Naive thymus-derived CD4-positive, alpha-beta T cell (primary cell): Measurements from ENCODE around the gene BPIFB1. TPM values are rescaled to one million over a fixed set of nuclear protein-coding genes. Genes with fewer than 3 reads are reported as not detected.

Experiments used
- ATAC-seq: fragments of 150-1000 bp; cut with Tn5 transposase; 2 replicates; pipeline ENCODE4 v1.10.0; 2021; ENCODE audit warnings: mild to moderate bottlenecking, moderate library complexity
- CTCF ChIA-PET: fragments of 350-600 bp; sonication (Branson Sonifier 250); formaldehyde crosslinking; loops from one replicate; lab custom pipeline; 2021; ENCODE audit warnings: antibody characterized with exemption; lab: Charles Lee
- POLR2A ChIA-PET: fragments of 350-600 bp; sonication (Branson Sonifier 250); formaldehyde crosslinking; loops from one replicate; lab custom pipeline; 2021; ENCODE audit warnings: antibody characterized with exemption, inconsistent platforms; lab: Charles Lee
- DNase-seq, 9 donors: peaks; one replicate each; pipeline versions ENCODE4 v3.0.0 to v3.0.0-alpha.2; 2020 to 2022; ENCODE audit warnings: mixed read lengths in 1 of 9
- H3K27ac ChIP-seq: one replicate; pipeline ENCODE4 v1.7.0; 2013; ENCODE audit warnings: mild to moderate bottlenecking, low read depth, low read length, moderate library complexity
- H3K27me3 ChIP-seq, 2 donors: one replicate each; pipeline ENCODE4 v1.7.0; 2013; ENCODE audit warnings: low read length in 2 of 2, mild to moderate bottlenecking in 2 of 2, moderate library complexity in 2 of 2; ENCODE audit not compliant: control insufficient read depth in 2 of 2, insufficient read depth in 2 of 2
- H3K36me3 ChIP-seq, 3 experiments: 1 replicate in 2 of 3; 2 replicates in 1 of 3; pipeline ENCODE4 v1.7.0; 2013; ENCODE audit warnings: low read length in 3 of 3, mild to moderate bottlenecking in 3 of 3, moderate library complexity in 1 of 3; ENCODE audit not compliant: insufficient read depth in 3 of 3, control insufficient read depth in 2 of 3
- H3K4me1 ChIP-seq, 2 donors: one replicate each; pipeline ENCODE4 v1.7.0; 2013; ENCODE audit warnings: low read length in 2 of 2, mild to moderate bottlenecking in 2 of 2, moderate library complexity in 1 of 2; ENCODE audit not compliant: control insufficient read depth in 2 of 2, insufficient read depth in 2 of 2
- H3K4me3 ChIP-seq: 2 replicates; pipeline ENCODE4 v1.7.0; 2013; ENCODE audit warnings: mild to moderate bottlenecking, low read length
- H3K9me3 ChIP-seq, 3 experiments: 1 replicate in 2 of 3; 2 replicates in 1 of 3; pipeline ENCODE4 v1.7.0; 2013; ENCODE audit warnings: low read length in 3 of 3; ENCODE audit not compliant: control insufficient read depth in 2 of 3
- H3K27ac Mint-ChIP-seq, 9 donors: one replicate each; pipeline ENCODE4 v1.8.0; 2020 to 2022; ENCODE audit warnings: mixed read lengths in 9 of 9, mild to moderate bottlenecking in 8 of 9, moderate library complexity in 5 of 9, inconsistent platforms in 2 of 9
- H3K27me3 Mint-ChIP-seq, 5 donors: one replicate each; pipeline ENCODE4 v1.8.0; 2021 to 2022; ENCODE audit warnings: mixed read lengths in 5 of 5, mild to moderate bottlenecking in 1 of 5
- H3K36me3 Mint-ChIP-seq, 5 donors: one replicate each; pipeline ENCODE4 v1.8.0; 2020 to 2022; ENCODE audit warnings: mixed read lengths in 5 of 5, mild to moderate bottlenecking in 3 of 5, inconsistent platforms in 1 of 5
- H3K4me1 Mint-ChIP-seq, 7 donors: one replicate each; pipeline ENCODE4 v1.8.0; 2020 to 2022; ENCODE audit warnings: mixed read lengths in 7 of 7, mild to moderate bottlenecking in 3 of 7, inconsistent platforms in 1 of 7
- H3K4me3 Mint-ChIP-seq, 10 donors: one replicate each; pipeline ENCODE4 v1.8.0; 2020 to 2022; ENCODE audit warnings: mild to moderate bottlenecking in 10 of 10, mixed read lengths in 10 of 10, moderate library complexity in 6 of 10, inconsistent platforms in 2 of 10
- H3K9me3 Mint-ChIP-seq, 11 donors: one replicate each; pipeline ENCODE4 v1.8.0; 2020 to 2022; ENCODE audit warnings: mixed read lengths in 11 of 11, mild to moderate bottlenecking in 4 of 11, inconsistent platforms in 1 of 11, moderate library complexity in 1 of 11
- intact Hi-C, 2 donors: fragments of 100-400 bp; cut with micrococcal nuclease; formaldehyde crosslinking; loops; one replicate each; pipeline ENCODE4 v1.15.1; 2023
- polyA plus RNA-seq, 2 donors: library from polyadenylated mRNA; unstranded; fragments of 300-500 nt; fragmentation: Illumina TruSeq; gene quantifications; one replicate each; pipeline ENCODE4 v1.2.3, GENCODE V29; 2021
- total RNA-seq, 6 experiments: library from RNA in 5 of 6; stranded (reverse) in 5 of 6; gene quantifications; 1 replicate in 5 of 6; 2 replicates in 1 of 6; pipeline ENCODE4 v1.2.3 and lab custom pipeline; 2021 to 2026

BPIFB1 gene
- total and polyA plus RNA-seq, 7 experiments from 2014 or later = not detected

DNA sequence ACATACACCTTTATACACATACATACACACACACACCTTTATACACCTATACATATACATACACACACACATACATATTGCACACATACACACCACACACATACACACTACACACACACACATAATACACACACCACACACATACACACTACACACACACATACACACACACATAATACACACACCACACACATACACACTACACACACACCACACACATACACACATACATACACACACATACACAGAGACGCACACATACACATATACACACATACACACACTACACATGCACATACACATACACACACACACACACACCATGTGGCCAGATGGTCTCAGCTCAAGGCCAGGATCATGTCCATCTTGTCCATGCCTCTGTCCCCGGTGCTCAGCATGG is 25.7 kb downstream of the BPIFB1 start:
- H3K9me3 ChIP-seq = no peaks in the 10 kb centered on the region
- H3K4me3 Mint-ChIP-seq = no peak overlapping the region
- H3K36me3 ChIP-seq = no peaks in the 10 kb centered on the region
- DNase-seq (no peak), ATAC-seq (no peak)
- H3K27ac Mint-ChIP-seq = no peak overlapping the region
- no peaks in the 10 kb centered on the region for H3K27me3 ChIP-seq
- no peaks in the 10 kb centered on the region for H3K4me1 Mint-ChIP-seq
- H3K36me3 Mint-ChIP-seq = no peaks in the 10 kb centered on the region
- H3K27me3 Mint-ChIP-seq = peaks cover 0 to 7% (median 0%) of the 10 kb centered on the region in 5 donors
- intact Hi-C loops = no loop called here
- H3K4me3 ChIP-seq = no peak overlapping the region
- ChIA-PET CTCF (no interaction called here), POLR2A (no interaction called here)
- H3K27ac ChIP-seq = no peak overlapping the region
- peaks cover 0 to 3% (median 0%) of the 10 kb centered on the region in 11 donors for H3K9me3 Mint-ChIP-seq
- H3K4me1 ChIP-seq = no peaks in the 10 kb centered on the region

DNA sequence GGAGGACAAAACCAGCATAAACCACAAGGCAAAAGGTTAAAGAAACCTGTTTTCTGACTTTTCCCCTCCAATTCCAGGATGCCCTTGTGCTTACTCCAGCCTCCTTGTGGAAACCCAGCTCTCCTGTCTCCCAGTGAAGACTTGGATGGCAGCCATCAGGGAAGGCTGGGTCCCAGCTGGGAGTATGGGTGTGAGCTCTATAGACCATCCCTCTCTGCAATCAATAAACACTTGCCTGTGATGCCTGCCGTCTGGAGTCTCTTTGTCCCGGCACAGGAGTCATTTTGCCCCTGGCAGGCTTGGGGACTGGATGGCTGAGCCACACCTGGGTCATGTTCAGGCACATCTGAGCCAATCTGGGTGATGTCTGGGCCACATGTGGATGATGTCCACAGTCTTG is 26.6 kb downstream of the BPIFB1 start:
- Histone ChIP-seq H3K27ac (no peak overlapping the region), H3K27me3 (no peaks in the 10 kb centered on the region), H3K36me3 (no peaks in the 10 kb centered on the region), H3K4me1 (no peaks in the 10 kb centered on the region), H3K4me3 (no peak overlapping the region), H3K9me3 (no peaks in the 10 kb centered on the region)
- ChIA-PET POLR2A (interaction anchor here (1.1 kb wide), 1 partner anchor 12 kb away, joined by 5 read pairs; no protein-coding TSS in a partner anchor), CTCF (no interaction called here)
- intact Hi-C loops = no loop called here
- Mint-ChIP-seq H3K4me1 (no peaks in the 10 kb centered on the region), H3K27ac (no peak overlapping the region), H3K4me3 (no peak overlapping the region), H3K9me3 (peaks cover 0 to 3% (median 0%) of the 10 kb centered on the region in 11 donors), H3K36me3 (no peaks in the 10 kb centered on the region), H3K27me3 (peaks cover 0 to 7% (median 0%) of the 10 kb centered on the region in 5 donors)
- ATAC-seq (no peak), DNase-seq (no peak)

DNA sequence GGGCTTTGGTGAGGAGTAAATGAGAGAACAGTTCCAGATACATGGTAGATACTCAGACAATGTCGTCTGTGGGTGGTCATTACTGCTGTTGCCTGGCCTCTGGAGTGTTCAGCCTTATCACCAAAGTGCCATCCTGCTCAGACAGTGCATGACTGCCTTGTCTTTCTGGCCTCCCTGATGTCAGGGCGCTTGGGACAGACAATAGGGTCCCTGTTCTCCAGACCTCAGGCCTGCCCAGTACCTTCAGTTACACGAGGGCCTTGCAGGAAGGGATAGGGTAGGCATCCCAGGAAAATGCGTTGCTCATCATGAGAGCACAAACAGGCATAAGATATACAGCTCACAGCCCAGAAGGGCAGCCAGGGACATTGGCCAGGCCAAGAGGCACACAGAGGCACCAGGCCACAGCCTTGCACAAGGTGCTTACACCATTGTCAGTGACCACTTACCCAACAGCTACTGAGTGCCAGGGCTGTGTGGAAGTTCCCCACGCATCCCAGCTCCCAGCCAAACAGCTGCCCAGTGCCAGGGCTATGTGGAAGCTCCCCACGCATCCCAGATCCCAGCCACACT is 27.4 kb downstream of the BPIFB1 start:
- POLR2A ChIA-PET = interaction anchor here (1.1 kb wide), 1 partner anchor 13 kb away, joined by 5 read pairs; no protein-coding TSS in a partner anchor
- Mint-ChIP-seq H3K27me3 (peaks cover 0 to 7% (median 0%) of the 10 kb centered on the region in 5 donors), H3K36me3 (no peaks in the 10 kb centered on the region), H3K4me1 (peaks cover 0 to 2% (median 0%) of the 10 kb centered on the region in 7 donors), H3K9me3 (peaks cover 0 to 3% (median 0%) of the 10 kb centered on the region in 11 donors), H3K4me3 (no peak overlapping the region), H3K27ac (no peak overlapping the region)
- CTCF ChIA-PET = no interaction called here
- no peak for DNase-seq
- intact Hi-C loops = no loop called here
- Histone ChIP-seq H3K27me3 (no peaks in the 10 kb centered on the region), H3K27ac (no peak overlapping the region), H3K36me3 (no peaks in the 10 kb centered on the region), H3K9me3 (no peaks in the 10 kb centered on the region), H3K4me3 (no peak overlapping the region), H3K4me1 (no peaks in the 10 kb centered on the region)
- no peak for ATAC-seq

DNA sequence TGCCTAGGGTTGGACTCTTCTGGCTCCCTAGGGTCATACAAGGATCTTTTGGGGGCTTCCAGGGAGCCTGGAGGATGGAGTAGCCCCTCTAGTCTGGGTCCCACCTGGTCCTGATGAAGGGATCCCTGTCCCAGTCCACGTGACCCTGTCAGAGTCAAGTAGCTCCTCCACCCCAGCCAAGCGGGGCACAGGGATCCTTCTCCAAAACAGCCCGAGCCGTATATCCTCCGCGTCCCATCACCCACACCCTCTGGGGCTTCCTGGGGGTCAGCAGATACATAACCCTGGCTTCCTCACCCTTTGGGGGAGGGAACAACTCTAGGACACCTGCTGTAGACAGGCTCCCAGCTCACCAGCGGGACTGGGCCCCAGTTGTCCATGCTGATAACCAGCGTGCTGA is 28.0 kb downstream of the BPIFB1 start:
- peaks cover 0 to 3% (median 0%) of the 10 kb centered on the region in 11 donors for H3K9me3 Mint-ChIP-seq
- CTCF ChIA-PET = no interaction called here

DNA sequence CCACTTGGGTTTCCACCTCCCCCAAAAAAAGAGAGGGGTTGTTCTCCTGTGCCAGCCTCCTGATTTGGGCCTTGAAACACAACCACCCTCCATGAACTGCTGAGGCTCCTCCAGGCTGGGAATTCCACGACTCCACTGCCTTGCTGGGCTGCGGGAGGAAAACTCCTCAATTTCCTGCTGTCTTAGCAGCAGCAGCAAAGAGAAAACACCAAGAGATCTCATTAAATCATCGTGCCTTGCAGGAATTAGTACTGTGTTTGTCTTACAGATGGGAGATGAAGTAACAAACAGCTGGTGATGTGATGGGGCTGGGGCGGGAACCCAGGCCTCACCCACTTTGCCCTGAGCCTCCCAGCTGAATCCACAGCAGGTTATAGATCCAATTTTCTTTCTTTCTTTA is 29.0 kb downstream of the BPIFB1 start:
- DNase-seq (no peak), ATAC-seq (no peak)
- Histone ChIP-seq H3K4me1 (no peaks in the 10 kb centered on the region), H3K36me3 (no peaks in the 10 kb centered on the region), H3K27me3 (no peaks in the 10 kb centered on the region), H3K4me3 (no peak overlapping the region), H3K9me3 (no peaks in the 10 kb centered on the region), H3K27ac (no peak overlapping the region)
- H3K4me3 Mint-ChIP-seq = no peak overlapping the region
- intact Hi-C loops = no loop called here
- H3K36me3 Mint-ChIP-seq = no peaks in the 10 kb centered on the region
- H3K4me1 Mint-ChIP-seq = peaks cover 0 to 2% (median 0%) of the 10 kb centered on the region in 7 donors
- CTCF ChIA-PET = no interaction called here
- POLR2A ChIA-PET = no interaction called here
- H3K27ac Mint-ChIP-seq = no peak overlapping the region
- H3K27me3 Mint-ChIP-seq = peaks cover 0 to 7% (median 0%) of the 10 kb centered on the region in 5 donors
- H3K9me3 Mint-ChIP-seq = peaks cover 0 to 3% (median 0%) of the 10 kb centered on the region in 11 donors

More for the DNA sequence above, 28.0 kb downstream of the BPIFB1 start:
- H3K4me3 ChIP-seq = no peak overlapping the region
- H3K36me3 Mint-ChIP-seq = no peaks in the 10 kb centered on the region
- H3K4me3 Mint-ChIP-seq = no peak overlapping the region
- intact Hi-C loops = no loop called here
- H3K27me3 Mint-ChIP-seq = peaks cover 0 to 7% (median 0%) of the 10 kb centered on the region in 5 donors
- no peak overlapping the region for H3K27ac ChIP-seq
- H3K27me3 ChIP-seq = no peaks in the 10 kb centered on the region
- no peaks in the 10 kb centered on the region for H3K4me1 ChIP-seq
- H3K27ac Mint-ChIP-seq = no peak overlapping the region
- DNase-seq (no peak), ATAC-seq (no peak)
- no peaks in the 10 kb centered on the region for H3K9me3 ChIP-seq
- POLR2A ChIA-PET = interaction anchor here (1.1 kb wide), 1 partner anchor 13 kb away, joined by 5 read pairs; no protein-coding TSS in a partner anchor
- H3K4me1 Mint-ChIP-seq = peaks cover 0 to 2% (median 0%) of the 10 kb centered on the region in 7 donors
- H3K36me3 ChIP-seq = no peaks in the 10 kb centered on the region

DNA sequence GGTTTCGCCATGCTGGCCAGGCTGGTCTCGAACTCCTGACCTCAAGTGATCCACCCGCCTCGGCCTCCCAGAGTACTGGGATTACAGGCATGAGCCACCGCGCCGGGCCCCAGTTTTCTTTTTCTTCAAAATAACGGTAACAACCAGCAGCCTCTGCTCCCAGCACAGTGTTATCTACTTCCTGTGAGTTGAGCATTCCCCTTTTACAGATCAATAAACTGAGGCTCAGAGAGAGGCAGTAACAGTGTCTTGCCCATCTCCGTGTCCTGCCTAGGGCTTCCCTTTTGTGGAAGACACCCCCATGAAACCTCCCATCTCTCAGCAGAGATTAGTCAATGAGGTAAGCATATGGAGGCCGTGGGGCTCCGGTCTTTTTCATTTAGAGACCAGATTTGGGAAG is 29.6 kb downstream of the BPIFB1 start:
- Mint-ChIP-seq H3K4me1 (peaks cover 0 to 2% (median 0%) of the 10 kb centered on the region in 7 donors), H3K27me3 (peaks cover 0 to 6% (median 0%) of the 10 kb centered on the region in 5 donors), H3K4me3 (no peak overlapping the region), H3K9me3 (peaks cover 0 to 3% (median 0%) of the 10 kb centered on the region in 11 donors), H3K36me3 (no peaks in the 10 kb centered on the region), H3K27ac (no peak overlapping the region)
- Histone ChIP-seq H3K27ac (no peak overlapping the region), H3K9me3 (no peaks in the 10 kb centered on the region), H3K4me3 (no peak overlapping the region), H3K4me1 (no peaks in the 10 kb centered on the region), H3K36me3 (no peaks in the 10 kb centered on the region), H3K27me3 (no peaks in the 10 kb centered on the region)
- ChIA-PET CTCF (no interaction called here), POLR2A (no interaction called here)
- intact Hi-C loops = no loop called here
- ATAC-seq = no peak
- DNase-seq = no peak
